ENCODE measurements around the gene ADGRL3.

Gene ADGRL3

GRCh38 chr4:61397174-61397573 is 197.0 kb downstream of the ADGRL3 start:
- no peak for DNase-seq (ENCODE audit: low read depth)
- TF ChIP-seq CTCF (IDR thresholded peaks at IDR 0.05; ENCODE audit: insufficient read depth, low read depth, low read length, missing control alignments) = no peak
- no peak overlapping the region for H3K4me3 ChIP-seq (ENCODE audit: low read depth, low read length)

- TF ChIP-seq CTCF (IDR thresholded peaks at IDR 0.05; ENCODE audit: insufficient read depth, low read depth, low read length, missing control alignments) = no peak
- no peak for DNase-seq (ENCODE audit: low read depth)
- no peak overlapping the region for H3K4me3 ChIP-seq (ENCODE audit: low read depth, low read length)
These were observed 200.4 kb downstream of the ADGRL3 start for GRCh38 chr4:61400439-61401038.

- DNase-seq (ENCODE audit: low read depth) = no peak
- H3K4me3 ChIP-seq (ENCODE audit: low read depth, low read length) = no peak overlapping the region
- no peak for TF ChIP-seq CTCF (IDR thresholded peaks at IDR 0.05; ENCODE audit: insufficient read depth, low read depth, low read length, missing control alignments)
These were observed 201.6 kb downstream of the ADGRL3 start for GRCh38 chr4:61401771-61402170.

GRCh38 chr4:61405307-61405706 is 205.2 kb downstream of the ADGRL3 start:
- no peak for TF ChIP-seq CTCF (IDR thresholded peaks at IDR 0.05; ENCODE audit: insufficient read depth, low read depth, low read length, missing control alignments)
- no peak for DNase-seq (ENCODE audit: low read depth)
- no peak overlapping the region for H3K4me3 ChIP-seq (ENCODE audit: low read depth, low read length)

GRCh38 chr4:61406677-61407076 is 206.6 kb downstream of the ADGRL3 start:
- no peak for TF ChIP-seq CTCF (IDR thresholded peaks at IDR 0.05; ENCODE audit: insufficient read depth, low read depth, low read length, missing control alignments)
- no peak overlapping the region for H3K4me3 ChIP-seq (ENCODE audit: low read depth, low read length)
- no peak for DNase-seq (ENCODE audit: low read depth)

GRCh38 chr4:61407642-61408618 is 207.8 kb downstream of the ADGRL3 start:
- DNase-seq (ENCODE audit: low read depth) = no peak
- H3K4me3 ChIP-seq (ENCODE audit: low read depth, low read length) = no peak overlapping the region
- TF ChIP-seq CTCF (IDR thresholded peaks at IDR 0.05; ENCODE audit: insufficient read depth, low read depth, low read length, missing control alignments) = no peak
